Pancreas (tissue), 10 donors: ENCODE results near the gene PRKAG3. TPM values are rescaled to one million over a fixed set of nuclear protein-coding genes. Genes with fewer than 3 reads are reported as not detected.

Experiments used
- ATAC-seq, 4 donors: fragments of 200-7000 bp; cut with Tn5 transposase; one replicate each; pipeline versions ENCODE4 v1.8.0 to v1.9.1; 2020; ENCODE audit warnings: mild to moderate bottlenecking in 4 of 4, moderate library complexity in 4 of 4
- DNase-seq, 6 donors: peaks; one replicate each; pipeline ENCODE4 v3.0.0-alpha.2; 2020
- FAIRE-seq: peaks from 2 replicates; lab custom pipeline; 2012; peaks lifted over from hg19 to GRCh38; lab: Jason Lieb, UNC
- H3K27ac ChIP-seq, 4 donors: fragments of 200-600 bp; sonication (generic); 1 replicate in 3 of 4; 2 replicates in 1 of 4; pipeline versions ENCODE4 v1.5.0 to v1.8.0; 2020
- H3K27me3 ChIP-seq, 4 donors: fragments of 200-600 bp; one replicate each; pipeline ENCODE4 v1.8.0; 2021
- H3K36me3 ChIP-seq, 3 donors: fragments of 200-600 bp; sonication (generic) in 1 of 3; one replicate each; pipeline versions ENCODE4 v1.5.0 to v1.8.0; 2020 to 2021
- H3K4me1 ChIP-seq, 3 donors: fragments of 200-600 bp; one replicate each; pipeline ENCODE4 v1.8.0; 2021
- H3K4me3 ChIP-seq, 4 donors: fragments of 200-600 bp; sonication (generic) in 2 of 4; one replicate each; pipeline versions ENCODE4 v1.5.0 to v1.8.0; 2020 to 2021
- H3K9me3 ChIP-seq, 4 donors: fragments of 200-600 bp; one replicate each; pipeline ENCODE4 v1.8.0; 2021
- WGBS, 2 donors: extraction: QIAGEN DNeasy Blood & Tissue Kit; methylation state at CpG; one replicate each; pipeline ENCODE4 v1.1.7; 2013; 5-methylcytosine and 5-hydroxymethylcytosine counted together
- intact Hi-C, 3 donors: fragments of 100-400 bp; cut with DNase I; formaldehyde crosslinking; loops; one replicate each; pipeline versions ENCODE4 v1.11.1 to v1.14.2; 2022
- polyA plus RNA-seq, 2 donors: library from polyadenylated mRNA; stranded (reverse); fragments of 200-250 nt; gene quantifications; one replicate each; pipeline ENCODE4 v1.2.3, GENCODE V29; 2013
- total RNA-seq, 6 donors: library from RNA; stranded (reverse); fragmentation: NEBNext Ultra II Directional in 4 of 6; extraction: Animal tissue kit (Norgen Biotek cat#: 25700) in 4 of 6; gene quantifications; one replicate each; pipeline versions ENCODE4 v1.2.1 to v1.2.4, GENCODE V29; 2021 to 2023
- TF ChIP-seq, protein P1 (sequence below), 4 donors: fragments of 200-600 bp; sonication (generic) in 3 of 4; IDR thresholded peaks; one replicate each; pipeline versions ENCODE4 v1.5.0 to v1.8.0; 2021; ENCODE audit warnings: antibody characterized with exemption in 4 of 4
- donor health status: healthy with polysubstance abuse.
- donor health status: DM: no; HTN: no; CAD: no; lungs with moderate emphysema.
- donor health status: DM: no; HTN: no; CAD: no.
- donor health status: control.
- donor health status: control.
- donor health status: Bipolar disorder and iron deficiency.
- donor health status: DM: yes; HTN: yes; CAD: no.
- donor health status: DM: no; HTN: no; CAD: no.
- donor health status: DM: no; HTN: no; CAD: no.
- donor health status: DM: yes; HTN: yes; CAD: no.

The PRKAG3 gene
- total and polyA plus RNA-seq, 8 donors, result not detected

- H3K27ac ChIP-seq, result no peak overlapping the region
- H3K36me3 ChIP-seq, result no peaks in the 10 kb centered on the region
- ATAC-seq, result peak in 1 of 4 donors; percentile 23
- peaks cover 0 to 12% (median 0%) of the 10 kb centered on the region in 4 donors for H3K27me3 ChIP-seq
- TF ChIP-seq, protein P1, sequence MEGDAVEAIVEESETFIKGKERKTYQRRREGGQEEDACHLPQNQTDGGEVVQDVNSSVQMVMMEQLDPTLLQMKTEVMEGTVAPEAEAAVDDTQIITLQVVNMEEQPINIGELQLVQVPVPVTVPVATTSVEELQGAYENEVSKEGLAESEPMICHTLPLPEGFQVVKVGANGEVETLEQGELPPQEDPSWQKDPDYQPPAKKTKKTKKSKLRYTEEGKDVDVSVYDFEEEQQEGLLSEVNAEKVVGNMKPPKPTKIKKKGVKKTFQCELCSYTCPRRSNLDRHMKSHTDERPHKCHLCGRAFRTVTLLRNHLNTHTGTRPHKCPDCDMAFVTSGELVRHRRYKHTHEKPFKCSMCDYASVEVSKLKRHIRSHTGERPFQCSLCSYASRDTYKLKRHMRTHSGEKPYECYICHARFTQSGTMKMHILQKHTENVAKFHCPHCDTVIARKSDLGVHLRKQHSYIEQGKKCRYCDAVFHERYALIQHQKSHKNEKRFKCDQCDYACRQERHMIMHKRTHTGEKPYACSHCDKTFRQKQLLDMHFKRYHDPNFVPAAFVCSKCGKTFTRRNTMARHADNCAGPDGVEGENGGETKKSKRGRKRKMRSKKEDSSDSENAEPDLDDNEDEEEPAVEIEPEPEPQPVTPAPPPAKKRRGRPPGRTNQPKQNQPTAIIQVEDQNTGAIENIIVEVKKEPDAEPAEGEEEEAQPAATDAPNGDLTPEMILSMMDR (IDR thresholded peaks at IDR 0.05), result no peak
- no peaks in the 10 kb centered on the region for H3K9me3 ChIP-seq
- H3K4me3 ChIP-seq, result peak overlapping the region in 3 of 4 donors; percentile 7 to 40 (median 18)
- H3K4me1 ChIP-seq, result peaks cover 0 to 2% (median 0%) of the 10 kb centered on the region in 3 donors
- intact Hi-C loops, result no loop called here
- WGBS, 2 donors, result 4% methylated on average over 40 to 47 of the region's 47 CpGs
- peak in 1 of 6 donors; percentile 44 for DNase-seq
- no peak for FAIRE-seq
Measured at GRCh38 chr2:218859988-218860831, 28.6 kb upstream of the PRKAG3 start.

- H3K4me1 ChIP-seq, result peaks cover 0 to 2% (median 0%) of the 10 kb centered on the region in 3 donors
- FAIRE-seq (no peak), ATAC-seq (peak in 2 of 4 donors; percentile 44 to 58), DNase-seq (peak in 2 of 6 donors; percentile 44 to 68)
- H3K27ac ChIP-seq, result no peak within 1 kb of the TSS
- intact Hi-C loops, result no loop called here
- H3K4me3 ChIP-seq, result peak within 1 kb of the TSS in 3 of 4 donors; percentile 7 to 40 (median 18)
- no peaks in the 10 kb centered on the region for H3K9me3 ChIP-seq
- TF ChIP-seq, protein P1 (IDR thresholded peaks at IDR 0.05), result no peak
- H3K36me3 ChIP-seq, result no peaks in the 10 kb centered on the region
- peaks cover 0 to 12% (median 0%) of the 10 kb centered on the region in 4 donors for H3K27me3 ChIP-seq
- 1 to 2% methylated on average over 25 to 64 of the region's 64 CpGs for WGBS, 2 donors
Measured at GRCh38 chr2:218859556-218859987, 28.0 kb upstream of the PRKAG3 start, which contains the start of gene WNT6. TSS of gene WNT6 (plus strand) at chr2:218859805. CDS start at chr2:218860038, 233 bp downstream.

- WGBS, 2 donors, result 6 to 7% methylated on average over 42 to 51 of the region's 51 CpGs
- FAIRE-seq, result no peak
- TF ChIP-seq, protein P1 (IDR thresholded peaks at IDR 0.05), result no peak
- peaks cover 0 to 12% (median 0%) of the 10 kb centered on the region in 4 donors for H3K27me3 ChIP-seq
- no peaks in the 10 kb centered on the region for H3K36me3 ChIP-seq
- H3K9me3 ChIP-seq, result no peaks in the 10 kb centered on the region
- H3K4me1 ChIP-seq, result peaks cover 0 to 2% (median 0%) of the 10 kb centered on the region in 3 donors
- intact Hi-C loops, result no loop called here
- H3K4me3 ChIP-seq, result peak overlapping the region in 2 of 4 donors; percentile 18 to 40
- no peak overlapping the region for H3K27ac ChIP-seq
- peak in 1 of 6 donors; percentile 41 for DNase-seq
- no peak for ATAC-seq
Measured at GRCh38 chr2:218858671-218859555, 27.3 kb upstream of the PRKAG3 start.

DNA sequence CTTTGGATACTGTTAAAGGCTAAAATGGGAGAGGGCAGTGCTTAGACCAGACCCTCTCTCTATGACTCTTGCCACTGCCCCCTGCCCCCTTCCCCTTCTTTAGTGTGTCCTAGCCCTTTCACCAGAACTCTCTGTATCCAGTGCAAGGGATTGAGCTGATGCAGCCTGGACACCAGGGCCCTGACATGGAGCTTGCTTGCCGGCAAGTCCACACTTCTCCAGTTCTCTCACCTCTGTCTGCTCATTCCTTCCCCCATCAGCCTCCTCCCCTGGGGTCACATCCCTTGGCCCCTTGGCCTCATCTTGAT, 26.5 kb upstream of the PRKAG3 start:
- TF ChIP-seq, protein P1 (IDR thresholded peaks at IDR 0.05), result no peak
- peaks cover 0 to 2% (median 0%) of the 10 kb centered on the region in 3 donors for H3K4me1 ChIP-seq
- no peaks in the 10 kb centered on the region for H3K36me3 ChIP-seq
- no peak overlapping the region for H3K27ac ChIP-seq
- WGBS, 2 donors, result 18 to 33% methylated on average over 1 of the region's 1 CpG
- intact Hi-C loops, result no loop called here
- peaks cover 0 to 12% (median 0%) of the 10 kb centered on the region in 4 donors for H3K27me3 ChIP-seq
- DNase-seq (peak in 2 of 6 donors; percentile 15 to 25), ATAC-seq (no peak), FAIRE-seq (no peak)
- H3K4me3 ChIP-seq, result no peak overlapping the region
- no peaks in the 10 kb centered on the region for H3K9me3 ChIP-seq
